Vagina (tissue), 2 donors: Measurements from ENCODE around the gene MYPOP. TPM values are rescaled to one million over a fixed set of nuclear protein-coding genes. Genes with fewer than 3 reads are reported as not detected.

Experiments
- DNase-seq, 2 donors: peaks; one replicate each; pipeline ENCODE4 v3.0.0-alpha.2; 2017; ENCODE audit errors: extremely low spot score in 2 of 2
- H3K27ac ChIP-seq: fragments of 200-600 bp; sonication (generic); one replicate; pipeline ENCODE4 v1.5.1; 2019
- H3K27me3 ChIP-seq: fragments of 200-600 bp; sonication (generic); one replicate; pipeline ENCODE4 v1.5.1; 2019
- H3K36me3 ChIP-seq, 2 donors: fragments of 200-600 bp; sonication (generic); one replicate each; pipeline ENCODE4 v1.5.1; 2017 to 2019
- H3K4me1 ChIP-seq: fragments of 200-600 bp; sonication (generic); one replicate; pipeline ENCODE4 v1.5.1; 2019
- H3K4me3 ChIP-seq, 2 donors: fragments of 200-600 bp; sonication (generic); 1 replicate in 1 of 2; 2 replicates in 1 of 2; pipeline ENCODE4 v1.5.1; 2016 to 2019
- H3K9me3 ChIP-seq: fragments of 200-600 bp; sonication (generic); one replicate; pipeline ENCODE4 v1.5.1; 2019
- CTCF ChIP-seq, 3 experiments: fragments of 450-650 bp in 2 of 3; fragments of 200-600 bp in 1 of 3; sonication (generic) in 1 of 3; IDR thresholded peaks; one replicate each; pipeline ENCODE4 v1.5.1; 2017 to 2019; ENCODE audit warnings: antibody characterized with exemption in 3 of 3, mild to moderate bottlenecking in 2 of 3, moderate library complexity in 2 of 3
- POLR2A ChIP-seq, 2 donors: fragments of 450-650 bp; IDR thresholded peaks; one replicate each; pipeline ENCODE4 v1.6.1; 2017; ENCODE audit warnings: antibody characterized with exemption in 2 of 2, mild to moderate bottlenecking in 2 of 2, moderate library complexity in 2 of 2
- POLR2AphosphoS5 ChIP-seq, 2 donors: sonication (generic); formaldehyde crosslinking; IDR thresholded peaks; one replicate each; pipeline ENCODE4 v1.9.0; 2017; ENCODE audit warnings: antibody characterized with exemption in 2 of 2, mild to moderate bottlenecking in 2 of 2, low read depth in 1 of 2; ENCODE audit not compliant: insufficient read depth in 1 of 2
- intact Hi-C: fragments of 100-400 bp; cut with DNase I; formaldehyde crosslinking; loops from one replicate; pipeline ENCODE4 v1.15.1; 2023
- total RNA-seq: library from RNA; depleted of rRNA; stranded (reverse); fragments of >200 nt; gene quantifications from one replicate; pipeline ENCODE4 v1.2.3, GENCODE V29; 2016

Gene MYPOP
- total RNA-seq, 1 donor from 2014 or later, result 13.8 TPM

GRCh38 chr19:45848922-45849321, 53.5 kb downstream of the MYPOP start:
- Histone ChIP-seq H3K36me3 (peaks cover 0 to 93% of the 10 kb centered on the region in 2 donors), H3K9me3 (no peaks in the 10 kb centered on the region), H3K4me3 (no peak overlapping the region), H3K27ac (no peak overlapping the region), H3K4me1 (no peaks in the 10 kb centered on the region), H3K27me3 (no peaks in the 10 kb centered on the region)
- DNase-seq, result no peak
- TF ChIP-seq POLR2A (IDR thresholded peaks at IDR 0.05) (no peak), POLR2AphosphoS5 (IDR thresholded peaks at IDR 0.05; ENCODE audit: insufficient read depth in 1 of 2, low read depth in 1 of 2) (no peak), CTCF (IDR thresholded peaks at IDR 0.05) (no peak)
- intact Hi-C loops, result no loop called here

- Histone ChIP-seq H3K4me1 (no peaks in the 10 kb centered on the region), H3K36me3 (peaks cover 0 to 93% of the 10 kb centered on the region in 2 donors), H3K4me3 (no peak overlapping the region), H3K27ac (no peak overlapping the region), H3K27me3 (no peaks in the 10 kb centered on the region), H3K9me3 (no peaks in the 10 kb centered on the region)
- TF ChIP-seq CTCF (IDR thresholded peaks at IDR 0.05), result no peak
- no peak for TF ChIP-seq POLR2A (IDR thresholded peaks at IDR 0.05)
- no peak for TF ChIP-seq POLR2AphosphoS5 (IDR thresholded peaks at IDR 0.05; ENCODE audit: insufficient read depth in 1 of 2, low read depth in 1 of 2)
- no peak for DNase-seq
- intact Hi-C loops, result no loop called here
Observed at GRCh38 chr19:45847663-45848062, 54.8 kb downstream of the MYPOP start.

- TF ChIP-seq CTCF (IDR thresholded peaks at IDR 0.05) (no peak), POLR2AphosphoS5 (IDR thresholded peaks at IDR 0.05; ENCODE audit: insufficient read depth in 1 of 2, low read depth in 1 of 2) (no peak), POLR2A (IDR thresholded peaks at IDR 0.05) (no peak)
- Histone ChIP-seq H3K27me3 (no peaks in the 10 kb centered on the region), H3K27ac (no peak overlapping the region), H3K9me3 (no peaks in the 10 kb centered on the region), H3K4me3 (no peak overlapping the region), H3K4me1 (no peaks in the 10 kb centered on the region), H3K36me3 (peaks cover 0 to 90% of the 10 kb centered on the region in 2 donors)
- intact Hi-C loops, result no loop called here
- peak in 1 of 2 donors; percentile 54 for DNase-seq
Observed at GRCh38 chr19:45842198-45842597, 60.2 kb downstream of the MYPOP start.

Other genes starting within 250 kb of the MYPOP start
- 3.4 TPM for gene GIPR, start 234.4 kb downstream of the MYPOP start, total RNA-seq
- 180 TPM for gene SNRPD2, start 210.7 kb downstream of the MYPOP start, total RNA-seq
- gene QPCTL, start 209.9 kb downstream of the MYPOP start, total RNA-seq, result 4.7 TPM
- gene FBXO46, start 171.7 kb downstream of the MYPOP start, total RNA-seq, result 23.8 TPM
- gene MEIOSIN, start 169.2 kb downstream of the MYPOP start, total RNA-seq, result not detected
- gene SIX5, start 133.4 kb downstream of the MYPOP start, total RNA-seq, result 20.6 TPM
- gene DMPK, start 120.1 kb downstream of the MYPOP start, total RNA-seq, result 29.0 TPM
- gene DMWD, start 109.8 kb downstream of the MYPOP start, total RNA-seq, result 31.2 TPM
- gene RSPH6A, start 87.3 kb downstream of the MYPOP start, total RNA-seq, result not detected
- 43.2 TPM for gene SYMPK, start 39.5 kb downstream of the MYPOP start, total RNA-seq
- not detected for gene FOXA3, start 38.3 kb downstream of the MYPOP start, total RNA-seq
- gene IRF2BP1, start 16.5 kb downstream of the MYPOP start, total RNA-seq, result 32.2 TPM
- gene NANOS2, start 12.2 kb upstream of the MYPOP start, total RNA-seq, result not detected
- 1.5 TPM for gene NOVA2, start 71.3 kb upstream of the MYPOP start, total RNA-seq
- 36.3 TPM for gene CCDC61, start 92.9 kb upstream of the MYPOP start, total RNA-seq
- not detected for gene PGLYRP1, start 120.4 kb upstream of the MYPOP start, total RNA-seq
- not detected for gene IGFL4, start 138.4 kb upstream of the MYPOP start, total RNA-seq
- not detected for gene IGFL3, start 222.1 kb upstream of the MYPOP start, total RNA-seq
- gene IGFL2, start 245.6 kb upstream of the MYPOP start, total RNA-seq, result not detected